HEK293 (cell line): Measurements from ENCODE around the gene GSAP.

Experiments
- CTCF ChIA-PET: fragments of 350-600 bp; formaldehyde crosslinking; extraction: SDS; loops from one replicate; lab custom pipeline; 2021; ENCODE audit warnings: antibody characterized with exemption; lab: Yijun Ruan, JAX
- POLR2A ChIA-PET: fragments of 300-600 bp; formaldehyde crosslinking; extraction: SDS; loops from one replicate; lab custom pipeline; 2020; ENCODE audit warnings: antibody characterized with exemption, inconsistent platforms; lab: Yijun Ruan, JAX
- H3K27ac ChIP-seq: fragments of 200-500 bp; sonication (Bioruptor generic); 2 replicates; pipeline ENCODE4 v1.5.1; 2014; ENCODE audit warnings: low read depth, low read length, control low read depth, inconsistent platforms; ENCODE audit errors: extremely low read depth
- H3K36me3 ChIP-seq, 2 experiments: fragments of 200-500 bp in 1 of 2; sonication (Bioruptor generic) in 1 of 2; 1 replicate in 1 of 2; 2 replicates in 1 of 2; pipeline ENCODE4 v1.5.1; 2014 to 2017; ENCODE audit warnings: inconsistent platforms in 2 of 2, low read length in 2 of 2; ENCODE audit not compliant: control insufficient read depth in 2 of 2, insufficient read depth in 1 of 2
- H3K4me1 ChIP-seq: fragments of 200-500 bp; sonication (Bioruptor generic); 2 replicates; pipeline ENCODE4 v1.5.1; 2014; ENCODE audit warnings: mild to moderate bottlenecking, low read length, inconsistent platforms; ENCODE audit not compliant: control insufficient read depth, insufficient read depth
- H3K4me3 ChIP-seq: 2 replicates; pipeline ENCODE4 v1.5.1; 2011; ENCODE audit warnings: low read depth, mild to moderate bottlenecking, control low read depth, low read length, moderate library complexity
- H3K9me3 ChIP-seq: fragments of 200-500 bp; sonication (Bioruptor generic); 2 replicates; pipeline ENCODE4 v1.5.1; 2014; ENCODE audit warnings: low read depth, low read length, inconsistent platforms; ENCODE audit not compliant: control insufficient read depth, insufficient read depth
- EGR2 ChIP-seq: fragments of 450-650 bp; formaldehyde crosslinking; IDR thresholded peaks from 2 replicates; pipeline ENCODE4 v1.5.1; 2016; ENCODE audit warnings: low read depth, missing biosample characterization, missing genetic modification characterization
- GFI1B ChIP-seq: fragments of 450-650 bp; formaldehyde crosslinking; IDR thresholded peaks from 2 replicates; pipeline ENCODE4 v1.5.1; 2016; ENCODE audit warnings: missing biosample characterization, missing genetic modification characterization
- GLIS2 ChIP-seq: fragments of 450-650 bp; formaldehyde crosslinking; IDR thresholded peaks from 2 replicates; pipeline ENCODE4 v1.5.1; 2016; ENCODE audit warnings: missing biosample characterization, missing genetic modification characterization
- KLF7 ChIP-seq: fragments of 450-650 bp; formaldehyde crosslinking; IDR thresholded peaks from 2 replicates; pipeline ENCODE4 v1.5.1; 2016; ENCODE audit warnings: missing biosample characterization, missing genetic modification characterization, borderline replicate concordance
- WT1 ChIP-seq: fragments of 450-650 bp; formaldehyde crosslinking; IDR thresholded peaks from 2 replicates; pipeline ENCODE4 v1.5.1; 2016; ENCODE audit warnings: missing biosample characterization, missing genetic modification characterization
- YY2 ChIP-seq: fragments of 450-650 bp; formaldehyde crosslinking; IDR thresholded peaks from 2 replicates; pipeline ENCODE4 v1.5.1; 2016; ENCODE audit warnings: missing biosample characterization, missing genetic modification characterization
- ZBTB1 ChIP-seq: fragments of 450-650 bp; formaldehyde crosslinking; IDR thresholded peaks from 2 replicates; pipeline ENCODE4 v1.5.1; 2016; ENCODE audit warnings: missing biosample characterization, missing genetic modification characterization
- ZFP41 ChIP-seq: fragments of 450-650 bp; formaldehyde crosslinking; IDR thresholded peaks from 2 replicates; pipeline ENCODE4 v1.5.1; 2016; ENCODE audit warnings: missing biosample characterization, missing genetic modification characterization, borderline replicate concordance
- ZFP69B ChIP-seq: fragments of 450-650 bp; formaldehyde crosslinking; IDR thresholded peaks from 2 replicates; pipeline ENCODE4 v1.5.1; 2016; ENCODE audit warnings: missing biosample characterization, missing genetic modification characterization
- ZIC2 ChIP-seq: fragments of 450-650 bp; formaldehyde crosslinking; IDR thresholded peaks from 2 replicates; pipeline ENCODE4 v1.5.1; 2016; ENCODE audit warnings: missing biosample characterization, missing genetic modification characterization
- ZNF19 ChIP-seq: fragments of 450-650 bp; formaldehyde crosslinking; IDR thresholded peaks from 2 replicates; pipeline ENCODE4; 2016; ENCODE audit warnings: missing biosample characterization, missing genetic modification characterization, low read depth
- ZNF311 ChIP-seq: fragments of 450-650 bp; formaldehyde crosslinking; IDR thresholded peaks from 2 replicates; pipeline ENCODE4 v1.5.1; 2017; ENCODE audit warnings: missing biosample characterization, missing genetic modification characterization, borderline replicate concordance
- ZNF404 ChIP-seq: fragments of 450-650 bp; formaldehyde crosslinking; IDR thresholded peaks from 2 replicates; pipeline ENCODE4 v1.5.1; 2017; ENCODE audit warnings: missing biosample characterization, missing genetic modification characterization
- ZNF423 ChIP-seq: fragments of 450-650 bp; formaldehyde crosslinking; IDR thresholded peaks from 2 replicates; pipeline ENCODE4 v1.5.1; 2016; ENCODE audit warnings: missing biosample characterization, missing genetic modification characterization
- ZNF48 ChIP-seq: fragments of 450-650 bp; formaldehyde crosslinking; IDR thresholded peaks from 2 replicates; pipeline ENCODE4 v1.5.1; 2016; ENCODE audit warnings: missing biosample characterization, missing genetic modification characterization
- ZNF521 ChIP-seq: fragments of 450-650 bp; formaldehyde crosslinking; IDR thresholded peaks from 2 replicates; pipeline ENCODE4 v1.5.1; 2017; ENCODE audit warnings: missing biosample characterization, mild to moderate bottlenecking, missing genetic modification characterization
- ZNF571 ChIP-seq: fragments of 450-650 bp; formaldehyde crosslinking; IDR thresholded peaks from 2 replicates; pipeline ENCODE4 v1.5.0; 2017; ENCODE audit warnings: missing biosample characterization, missing genetic modification characterization
- ZNF610 ChIP-seq: fragments of 450-650 bp; formaldehyde crosslinking; IDR thresholded peaks from 2 replicates; pipeline ENCODE4 v1.5.1; 2016; ENCODE audit warnings: missing biosample characterization, missing genetic modification characterization, borderline replicate concordance
- ZNF660 ChIP-seq: fragments of 450-650 bp; IDR thresholded peaks from 2 replicates; pipeline ENCODE4 v1.5.1; 2018; ENCODE audit warnings: missing biosample characterization, mild to moderate bottlenecking, missing genetic modification characterization
- ZNF664 ChIP-seq: fragments of 450-650 bp; formaldehyde crosslinking; IDR thresholded peaks from 2 replicates; pipeline ENCODE4 v1.5.1; 2016; ENCODE audit warnings: missing biosample characterization, missing genetic modification characterization
- ZNF670 ChIP-seq: fragments of 450-650 bp; formaldehyde crosslinking; IDR thresholded peaks from 2 replicates; pipeline ENCODE4 v1.5.1; 2016; ENCODE audit warnings: missing biosample characterization, missing genetic modification characterization, low read depth
- TF ChIP-seq, protein P1 (sequence below): fragments of 450-650 bp; formaldehyde crosslinking; IDR thresholded peaks from 2 replicates; pipeline ENCODE4 v1.5.1; 2016; ENCODE audit warnings: missing biosample characterization, missing genetic modification characterization
- TF ChIP-seq, protein P2 (sequence below): fragments of 450-650 bp; formaldehyde crosslinking; IDR thresholded peaks from 2 replicates; pipeline ENCODE4 v1.5.1; 2017; ENCODE audit warnings: missing biosample characterization, missing genetic modification characterization
- TF ChIP-seq, protein P3 (sequence below): fragments of 450-650 bp; formaldehyde crosslinking; conservative IDR thresholded peaks from 2 replicates; pipeline ENCODE4 v1.5.1; 2016; ENCODE audit warnings: low read depth, missing biosample characterization, missing genetic modification characterization
- TF ChIP-seq, protein P4 (sequence below): fragments of 450-650 bp; formaldehyde crosslinking; IDR thresholded peaks from 2 replicates; pipeline ENCODE4 v1.5.1; 2016; ENCODE audit warnings: missing biosample characterization, missing genetic modification characterization, borderline replicate concordance

The GSAP gene

DNA sequence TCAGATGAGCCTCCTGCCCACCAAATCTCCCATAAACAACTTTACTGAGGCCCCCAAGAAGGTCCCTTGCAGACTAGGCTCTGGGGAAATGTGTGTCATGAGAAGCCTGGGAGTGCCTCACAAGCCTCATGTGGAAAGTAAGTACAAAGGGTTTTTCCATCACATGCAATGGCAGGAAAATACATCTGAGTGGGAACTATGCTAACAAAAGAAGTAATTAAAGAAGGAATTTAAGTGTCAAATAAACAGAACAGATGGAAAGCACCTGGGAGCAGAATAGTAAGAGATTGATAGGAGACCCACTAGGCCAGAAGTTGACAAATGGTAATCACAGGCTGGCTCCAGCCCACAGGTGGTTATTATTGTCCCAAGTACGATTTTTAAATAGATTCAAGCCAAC is 20.5 kb downstream of the GSAP start:
- no peak overlapping the region for H3K27ac ChIP-seq
- no peaks in the 10 kb centered on the region for H3K9me3 ChIP-seq
- H3K36me3 ChIP-seq, result no peaks in the 10 kb centered on the region
- CTCF ChIA-PET, result no interaction called here
- H3K4me1 ChIP-seq, result no peaks in the 10 kb centered on the region
- no peak for TF ChIP-seq ZNF19 (tag by site-specific recombination)
- TF ChIP-seq ZIC2 (tag by site-specific recombination), result no peak
- no peak for TF ChIP-seq ZNF404 (tag by site-specific recombination)
- no peak for TF ChIP-seq YY2
- H3K4me3 ChIP-seq, result no peak overlapping the region
- POLR2A ChIA-PET, result no interaction called here

DNA sequence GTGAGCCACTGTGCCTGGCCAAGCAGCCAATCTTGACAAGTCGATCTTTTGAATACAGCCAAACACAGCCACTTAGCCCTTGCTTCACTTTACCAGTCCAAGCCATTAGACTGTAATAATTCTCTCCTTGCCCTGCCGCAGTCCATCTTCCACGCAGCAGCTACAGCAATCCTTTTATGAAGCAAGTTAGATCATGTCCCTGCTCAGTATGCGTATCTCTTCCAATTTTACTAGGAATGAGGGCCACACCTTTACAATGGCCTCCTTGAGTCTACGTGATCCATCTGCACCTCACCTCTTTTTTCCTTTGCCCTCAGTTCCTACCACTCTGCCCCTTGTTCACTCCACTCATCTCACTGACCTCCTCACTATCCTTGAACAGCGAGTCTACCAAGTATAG is 22.2 kb downstream of the GSAP start:
- Histone ChIP-seq H3K9me3 (no peaks in the 10 kb centered on the region), H3K36me3 (no peaks in the 10 kb centered on the region), H3K4me1 (no peaks in the 10 kb centered on the region), H3K4me3 (no peak overlapping the region), H3K27ac (no peak overlapping the region)
- TF ChIP-seq ZBTB1 (tag by site-specific recombination) (no peak), ZNF670 (tag by site-specific recombination) (no peak), EGR2 (tag by site-specific recombination) (no peak), ZNF610 (tag by site-specific recombination) (no peak), GFI1B (tag by site-specific recombination) (no peak), ZNF521 (tag by site-specific recombination) (no peak), ZNF19 (tag by site-specific recombination) (no peak), ZFP69B (tag by site-specific recombination) (no peak), ZNF664 (tag by site-specific recombination) (no peak), ZNF48 (tag by site-specific recombination) (no peak), KLF7 (tag by site-specific recombination) (no peak)
- TF ChIP-seq, protein P1, sequence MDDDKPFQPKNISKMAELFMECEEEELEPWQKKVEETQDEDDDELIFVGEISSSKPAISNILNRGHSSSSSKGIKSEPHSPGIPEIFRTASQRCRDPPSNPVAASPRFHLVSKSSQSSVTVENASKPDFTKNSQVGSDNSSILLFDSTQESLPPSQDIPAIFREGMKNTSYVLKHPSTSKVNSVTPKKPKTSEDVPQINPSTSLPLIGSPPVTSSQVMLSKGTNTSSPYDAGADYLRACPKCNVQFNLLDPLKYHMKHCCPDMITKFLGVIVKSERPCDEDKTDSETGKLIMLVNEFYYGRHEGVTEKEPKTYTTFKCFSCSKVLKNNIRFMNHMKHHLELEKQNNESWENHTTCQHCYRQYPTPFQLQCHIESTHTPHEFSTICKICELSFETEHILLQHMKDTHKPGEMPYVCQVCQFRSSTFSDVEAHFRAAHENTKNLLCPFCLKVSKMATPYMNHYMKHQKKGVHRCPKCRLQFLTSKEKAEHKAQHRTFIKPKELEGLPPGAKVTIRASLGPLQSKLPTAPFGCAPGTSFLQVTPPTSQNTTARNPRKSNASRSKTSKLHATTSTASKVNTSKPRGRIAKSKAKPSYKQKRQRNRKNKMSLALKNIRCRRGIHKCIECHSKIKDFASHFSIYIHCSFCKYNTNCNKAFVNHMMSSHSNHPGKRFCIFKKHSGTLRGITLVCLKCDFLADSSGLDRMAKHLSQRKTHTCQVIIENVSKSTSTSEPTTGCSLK (tag by site-specific recombination), result no peak
- TF ChIP-seq, protein P2, sequence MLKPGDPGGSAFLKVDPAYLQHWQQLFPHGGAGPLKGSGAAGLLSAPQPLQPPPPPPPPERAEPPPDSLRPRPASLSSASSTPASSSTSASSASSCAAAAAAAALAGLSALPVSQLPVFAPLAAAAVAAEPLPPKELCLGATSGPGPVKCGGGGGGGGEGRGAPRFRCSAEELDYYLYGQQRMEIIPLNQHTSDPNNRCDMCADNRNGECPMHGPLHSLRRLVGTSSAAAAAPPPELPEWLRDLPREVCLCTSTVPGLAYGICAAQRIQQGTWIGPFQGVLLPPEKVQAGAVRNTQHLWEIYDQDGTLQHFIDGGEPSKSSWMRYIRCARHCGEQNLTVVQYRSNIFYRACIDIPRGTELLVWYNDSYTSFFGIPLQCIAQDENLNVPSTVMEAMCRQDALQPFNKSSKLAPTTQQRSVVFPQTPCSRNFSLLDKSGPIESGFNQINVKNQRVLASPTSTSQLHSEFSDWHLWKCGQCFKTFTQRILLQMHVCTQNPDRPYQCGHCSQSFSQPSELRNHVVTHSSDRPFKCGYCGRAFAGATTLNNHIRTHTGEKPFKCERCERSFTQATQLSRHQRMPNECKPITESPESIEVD (tag by site-specific recombination), result no peak
- ChIA-PET POLR2A (no interaction called here), CTCF (no interaction called here)

DNA sequence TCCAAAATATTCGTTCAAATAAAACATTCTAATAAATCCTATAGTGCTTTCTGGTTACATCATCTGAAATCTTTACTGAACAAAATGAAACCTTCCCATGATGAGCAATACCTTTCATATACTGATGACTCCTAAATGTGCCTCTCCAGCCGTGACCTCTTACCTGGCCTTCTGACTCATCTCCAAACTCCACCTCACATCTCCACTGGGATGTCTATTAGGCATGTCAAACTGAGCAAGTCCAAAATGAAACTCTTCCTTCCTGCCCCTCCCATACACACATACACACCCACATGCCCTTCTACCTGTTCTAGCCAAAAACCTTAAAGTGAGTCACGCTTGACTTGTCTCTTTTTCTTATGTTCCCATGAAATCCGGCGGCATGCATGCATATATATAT is 22.9 kb downstream of the GSAP start:
- CTCF ChIA-PET, result no interaction called here
- POLR2A ChIA-PET, result no interaction called here
- H3K4me1 ChIP-seq, result peaks cover 2% of the 10 kb centered on the region; the same call in 1 of the 2 replicates
- no peak overlapping the region for H3K27ac ChIP-seq
- no peaks in the 10 kb centered on the region for H3K9me3 ChIP-seq
- H3K4me3 ChIP-seq, result no peak overlapping the region
- H3K36me3 ChIP-seq, result no peaks in the 10 kb centered on the region
- TF ChIP-seq WT1 (no peak), ZFP41 (tag by site-specific recombination) (no peak), ZNF571 (tag by site-specific recombination) (no peak), ZNF311 (no peak), ZNF423 (no peak), ZBTB1 (tag by site-specific recombination) (no peak), GLIS2 (no peak), ZNF660 (tag by site-specific recombination) (no peak)
- TF ChIP-seq, protein P3, sequence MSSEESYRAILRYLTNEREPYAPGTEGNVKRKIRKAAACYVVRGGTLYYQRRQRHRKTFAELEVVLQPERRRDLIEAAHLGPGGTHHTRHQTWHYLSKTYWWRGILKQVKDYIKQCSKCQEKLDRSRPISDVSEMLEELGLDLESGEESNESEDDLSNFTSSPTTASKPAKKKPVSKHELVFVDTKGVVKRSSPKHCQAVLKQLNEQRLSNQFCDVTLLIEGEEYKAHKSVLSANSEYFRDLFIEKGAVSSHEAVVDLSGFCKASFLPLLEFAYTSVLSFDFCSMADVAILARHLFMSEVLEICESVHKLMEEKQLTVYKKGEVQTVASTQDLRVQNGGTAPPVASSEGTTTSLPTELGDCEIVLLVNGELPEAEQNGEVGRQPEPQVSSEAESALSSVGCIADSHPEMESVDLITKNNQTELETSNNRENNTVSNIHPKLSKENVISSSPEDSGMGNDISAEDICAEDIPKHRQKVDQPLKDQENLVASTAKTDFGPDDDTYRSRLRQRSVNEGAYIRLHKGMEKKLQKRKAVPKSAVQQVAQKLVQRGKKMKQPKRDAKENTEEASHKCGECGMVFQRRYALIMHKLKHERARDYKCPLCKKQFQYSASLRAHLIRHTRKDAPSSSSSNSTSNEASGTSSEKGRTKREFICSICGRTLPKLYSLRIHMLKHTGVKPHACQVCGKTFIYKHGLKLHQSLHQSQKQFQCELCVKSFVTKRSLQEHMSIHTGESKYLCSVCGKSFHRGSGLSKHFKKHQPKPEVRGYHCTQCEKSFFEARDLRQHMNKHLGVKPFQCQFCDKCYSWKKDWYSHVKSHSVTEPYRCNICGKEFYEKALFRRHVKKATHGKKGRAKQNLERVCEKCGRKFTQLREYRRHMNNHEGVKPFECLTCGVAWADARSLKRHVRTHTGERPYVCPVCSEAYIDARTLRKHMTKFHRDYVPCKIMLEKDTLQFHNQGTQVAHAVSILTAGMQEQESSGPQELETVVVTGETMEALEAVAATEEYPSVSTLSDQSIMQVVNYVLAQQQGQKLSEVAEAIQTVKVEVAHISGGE (tag by site-specific recombination), result no peak
- TF ChIP-seq, protein P4, sequence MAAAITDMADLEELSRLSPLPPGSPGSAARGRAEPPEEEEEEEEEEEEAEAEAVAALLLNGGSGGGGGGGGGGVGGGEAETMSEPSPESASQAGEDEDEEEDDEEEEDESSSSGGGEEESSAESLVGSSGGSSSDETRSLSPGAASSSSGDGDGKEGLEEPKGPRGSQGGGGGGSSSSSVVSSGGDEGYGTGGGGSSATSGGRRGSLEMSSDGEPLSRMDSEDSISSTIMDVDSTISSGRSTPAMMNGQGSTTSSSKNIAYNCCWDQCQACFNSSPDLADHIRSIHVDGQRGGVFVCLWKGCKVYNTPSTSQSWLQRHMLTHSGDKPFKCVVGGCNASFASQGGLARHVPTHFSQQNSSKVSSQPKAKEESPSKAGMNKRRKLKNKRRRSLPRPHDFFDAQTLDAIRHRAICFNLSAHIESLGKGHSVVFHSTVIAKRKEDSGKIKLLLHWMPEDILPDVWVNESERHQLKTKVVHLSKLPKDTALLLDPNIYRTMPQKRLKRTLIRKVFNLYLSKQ (tag by site-specific recombination), result no peak
